Activated naive CD4-positive, alpha-beta T cell treated with anti-CD3 and anti-CD28 coated beads for 36 hours (primary cell): ENCODE measurements around the gene BIN2. TPM values are rescaled to one million over a fixed set of nuclear protein-coding genes. Genes with fewer than 3 reads are reported as not detected.
A peak's percentile ranks its signal among the peaks of the same experiment; 100 is the strongest.
"Not testable (repeated sequence)": the region's sequence is repeated elsewhere in the genome, so short reads cannot be mapped to it uniquely, and the experiment has no call there.

Source experiments
- CTCF ChIA-PET: fragments of 350-600 bp; sonication (Branson Sonifier 250); formaldehyde crosslinking; loops from one replicate; lab custom pipeline; 2021; ENCODE audit warnings: antibody characterized with exemption; lab: Charles Lee
- DNase-seq: peaks from one replicate; pipeline ENCODE4 v3.0.0-alpha.2; 2020
- H3K27ac Mint-ChIP-seq: one replicate; pipeline ENCODE4 v1.8.0; 2021; ENCODE audit warnings: mild to moderate bottlenecking, mixed read lengths
- H3K27me3 Mint-ChIP-seq: one replicate; pipeline ENCODE4 v1.8.0; 2021; ENCODE audit warnings: low read depth, mixed read lengths
- H3K36me3 Mint-ChIP-seq: one replicate; pipeline ENCODE4 v1.8.0; 2021; ENCODE audit warnings: low read depth, mixed read lengths
- H3K4me1 Mint-ChIP-seq: one replicate; pipeline ENCODE4 v1.8.0; 2021; ENCODE audit warnings: low read depth, mixed read lengths
- H3K4me3 Mint-ChIP-seq: one replicate; pipeline ENCODE4 v1.8.0; 2021; ENCODE audit warnings: mild to moderate bottlenecking, moderate library complexity, mixed read lengths
- H3K9me3 Mint-ChIP-seq: one replicate; pipeline ENCODE4 v1.8.0; 2021; ENCODE audit warnings: mixed read lengths
- intact Hi-C: fragments of 100-400 bp; cut with micrococcal nuclease; formaldehyde crosslinking; loops from one replicate; pipeline ENCODE4 v1.15.1; 2023
- total RNA-seq, 2 experiments: library from RNA; stranded (reverse); gene quantifications; one replicate each; pipeline ENCODE4 v1.2.3, GENCODE V29; 2021

Gene BIN2
- total RNA-seq, 2 experiments from 2014 or later, result 32.9 to 33.8 TPM

DNA sequence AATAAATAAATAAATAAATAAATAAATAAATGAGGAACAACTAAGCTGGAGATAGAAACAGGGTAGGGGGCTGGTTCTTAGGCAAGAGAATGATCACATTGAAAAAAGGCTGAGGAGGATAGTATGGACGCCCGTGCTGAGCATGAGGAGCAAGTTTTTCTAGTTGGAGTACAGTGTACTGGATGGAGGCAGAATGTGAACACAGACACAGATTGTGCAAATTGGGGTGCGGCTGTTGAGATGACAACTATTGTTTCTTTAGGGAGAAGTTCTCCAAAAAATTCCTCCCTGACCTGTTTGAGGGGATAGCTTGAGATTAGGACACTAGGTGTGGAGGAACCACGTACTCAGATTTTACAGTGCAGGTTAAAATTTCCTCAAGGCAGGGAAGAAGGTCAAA, 979 bp upstream of the BIN2 start:
- H3K27ac Mint-ChIP-seq, result peak overlapping the region; percentile 82
- peaks cover 24% of the 10 kb centered on the region for H3K36me3 Mint-ChIP-seq
- H3K4me3 Mint-ChIP-seq, result peak overlapping the region; percentile 64
- H3K4me1 Mint-ChIP-seq, result peaks cover 83% of the 10 kb centered on the region
- no peaks in the 10 kb centered on the region for H3K27me3 Mint-ChIP-seq
- CTCF ChIA-PET, result interaction anchor here (1.5 kb wide), 1 partner anchor 16 kb away, joined by 7 read pairs; no protein-coding TSS in a partner anchor
- intact Hi-C loops, result loop anchor here (1.0 to 10.0 kb wide), 8 partner anchors 58 to 1578 kb away; partner anchors contain the start of genes ATF1, CSRNP2, LARP4 and LETMD1
- no peak for DNase-seq
- H3K9me3 Mint-ChIP-seq, result no peaks in the 10 kb centered on the region

DNA sequence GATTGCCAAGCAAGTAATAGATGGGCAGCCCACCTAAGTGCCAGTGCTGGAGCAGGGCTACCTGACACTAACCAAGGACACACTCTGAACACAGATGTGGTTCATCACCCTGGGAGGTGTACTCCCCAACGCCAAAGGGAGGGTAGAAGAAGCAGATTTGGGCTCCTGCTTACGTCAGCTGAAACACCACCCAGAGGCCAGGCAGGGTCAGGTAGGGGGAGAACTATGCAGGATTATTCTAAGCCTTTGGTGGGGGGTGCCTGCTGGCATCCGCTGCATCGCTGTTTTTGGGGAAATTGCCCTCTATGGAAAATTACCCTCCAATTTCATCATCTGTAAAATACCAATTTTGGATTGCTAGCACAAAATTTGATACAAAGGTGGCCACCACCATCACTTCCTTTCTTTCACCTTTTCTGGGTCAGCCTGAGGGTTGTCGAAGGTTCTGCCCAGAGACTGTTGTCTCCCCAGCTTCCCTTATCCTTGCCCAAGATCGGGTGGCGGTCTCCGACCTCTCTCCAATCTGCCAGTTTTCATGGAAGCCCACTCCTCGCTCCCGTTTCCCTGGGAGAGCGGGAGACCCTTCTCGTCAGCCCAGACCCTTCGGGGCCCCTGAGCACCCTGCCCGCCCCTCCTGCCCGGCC, 535 bp downstream of the BIN2 start:
- intact Hi-C loops, result loop anchor here (2.0 to 10.0 kb wide), 8 partner anchors 45 to 1576 kb away; partner anchors contain the start of genes ATF1, LARP4 and TFCP2
- Mint-ChIP-seq H3K9me3 (no peaks in the 10 kb centered on the region), H3K36me3 (peaks cover 26% of the 10 kb centered on the region), H3K27ac (peak overlapping the region; percentile 99), H3K4me1 (peaks cover 83% of the 10 kb centered on the region), H3K27me3 (no peaks in the 10 kb centered on the region), H3K4me3 (peak overlapping the region; percentile 95)
- peak; percentile 83 for DNase-seq
- CTCF ChIA-PET, result interaction anchor here (0.7 to 3.4 kb wide), 3 partner anchors 17 to 106 kb away, joined by 4 to 19 read pairs (median 11); partner anchors contain the start of gene SMAGP

DNA sequence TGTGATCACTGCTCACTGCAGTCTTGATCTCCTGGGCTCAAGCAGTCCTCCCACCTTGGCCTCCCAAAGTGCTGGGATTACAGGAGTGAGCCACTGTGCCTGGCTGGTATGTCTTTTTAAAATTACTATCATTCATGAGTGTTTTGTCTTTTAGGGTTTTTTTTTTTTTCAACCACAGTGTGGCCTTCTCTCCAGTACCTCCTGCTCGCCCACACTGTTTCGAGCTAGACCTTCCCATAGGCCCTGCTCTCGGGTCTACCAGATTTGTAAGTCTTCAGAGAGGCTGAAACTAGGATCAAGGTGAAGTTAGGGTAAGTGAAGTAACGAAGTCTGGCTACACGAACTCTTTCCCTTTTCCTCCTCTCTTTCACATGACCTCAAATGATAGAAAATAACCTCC, 1.5 kb downstream of the BIN2 start:
- intact Hi-C loops, result loop anchor here (1.0 to 10.0 kb wide), 9 partner anchors 8 to 1575 kb away; partner anchors contain the start of genes ATF1, LARP4 and TFCP2
- peaks cover 2% of the 10 kb centered on the region for H3K9me3 Mint-ChIP-seq
- peak overlapping the region; percentile 95 for H3K4me3 Mint-ChIP-seq
- no peaks in the 10 kb centered on the region for H3K27me3 Mint-ChIP-seq
- peaks cover 31% of the 10 kb centered on the region for H3K36me3 Mint-ChIP-seq
- DNase-seq, result peak; percentile 59
- CTCF ChIA-PET, result interaction anchor here (0.7 to 3.4 kb wide), 3 partner anchors 18 to 105 kb away, joined by 4 to 19 read pairs (median 11); partner anchors contain the start of gene SMAGP
- H3K4me1 Mint-ChIP-seq, result peaks cover 81% of the 10 kb centered on the region
- H3K27ac Mint-ChIP-seq, result peak overlapping the region; percentile 99

DNA sequence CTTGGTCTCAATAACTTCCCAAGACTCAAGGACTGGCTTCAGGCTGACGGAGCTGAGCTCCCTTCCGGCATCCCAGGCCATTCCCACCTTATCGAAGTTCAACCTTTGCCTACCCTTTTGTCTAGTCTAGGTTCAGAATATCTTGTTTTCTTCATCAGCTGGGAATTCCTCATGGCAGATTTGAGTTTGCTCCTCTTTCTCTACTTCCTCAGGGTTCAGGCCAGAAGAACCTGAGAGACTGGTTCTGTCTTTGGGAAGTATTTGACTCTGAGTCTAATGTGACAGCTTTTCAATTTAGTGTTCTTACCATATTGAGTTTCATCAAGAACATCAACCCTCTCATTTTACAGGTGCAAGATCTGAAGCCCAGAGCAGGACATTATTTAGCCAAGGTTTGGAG, 2.1 kb downstream of the BIN2 start:
- Mint-ChIP-seq H3K36me3 (peaks cover 34% of the 10 kb centered on the region), H3K4me1 (peaks cover 79% of the 10 kb centered on the region), H3K27me3 (no peaks in the 10 kb centered on the region), H3K9me3 (peaks cover 2% of the 10 kb centered on the region), H3K4me3 (peak overlapping the region; percentile 95), H3K27ac (peak overlapping the region; percentile 99)
- CTCF ChIA-PET, result interaction anchor here (3.2 to 3.4 kb wide), 2 partner anchors 19 to 52 kb away, joined by 11 to 19 read pairs; partner anchors contain the start of gene SMAGP
- intact Hi-C loops, result loop anchor here (1.0 to 10.0 kb wide), 9 partner anchors 8 to 1575 kb away; partner anchors contain the start of genes ATF1, LARP4 and TFCP2
- no peak for DNase-seq

DNA sequence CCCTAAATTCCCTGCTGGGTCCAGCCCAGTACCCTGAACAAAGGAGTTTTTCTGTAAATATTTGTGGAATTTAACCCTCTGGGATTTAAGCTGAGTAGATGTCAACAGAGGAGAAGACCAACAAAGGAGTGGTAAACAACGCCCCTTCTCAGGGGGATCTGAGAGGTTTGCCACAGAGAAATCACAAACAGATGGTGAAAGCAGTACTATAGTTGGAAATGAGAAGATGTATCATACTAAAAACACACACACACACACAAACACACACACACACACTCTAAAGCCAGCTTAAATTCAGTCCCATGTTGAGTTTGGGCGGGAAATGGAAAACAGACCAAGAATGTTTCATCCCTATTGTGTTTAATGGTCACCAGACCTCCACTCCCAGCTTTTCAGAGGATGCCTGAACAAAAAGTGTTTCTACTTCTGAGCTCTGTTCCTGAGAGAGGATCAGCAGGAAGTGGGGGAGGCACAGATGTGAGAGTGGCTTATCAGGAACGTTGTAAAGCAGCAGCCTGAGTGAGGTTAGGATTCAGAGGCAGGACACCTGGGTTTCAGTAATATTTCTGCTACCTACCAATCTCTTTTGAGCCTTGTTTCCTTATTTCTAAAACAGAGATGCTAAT, 3.2 kb downstream of the BIN2 start:
- Mint-ChIP-seq H3K36me3 (peaks cover 37% of the 10 kb centered on the region), H3K27ac (peak overlapping the region; percentile 99), H3K27me3 (no peaks in the 10 kb centered on the region), H3K9me3 (peaks cover 2% of the 10 kb centered on the region), H3K4me1 (peaks cover 75% of the 10 kb centered on the region), H3K4me3 (peak overlapping the region; percentile 95)
- intact Hi-C loops, result loop anchor here (5.0 to 10.0 kb wide), 6 partner anchors 54 to 1574 kb away; partner anchors contain the start of genes ATF1, LARP4 and TFCP2
- CTCF ChIA-PET, result interaction anchor here (0.6 to 3.4 kb wide), 4 partner anchors 17 to 82 kb away, joined by 3 to 19 read pairs (median 6); partner anchors contain the start of gene DAZAP2
- peak; percentile 41 for DNase-seq

DNA sequence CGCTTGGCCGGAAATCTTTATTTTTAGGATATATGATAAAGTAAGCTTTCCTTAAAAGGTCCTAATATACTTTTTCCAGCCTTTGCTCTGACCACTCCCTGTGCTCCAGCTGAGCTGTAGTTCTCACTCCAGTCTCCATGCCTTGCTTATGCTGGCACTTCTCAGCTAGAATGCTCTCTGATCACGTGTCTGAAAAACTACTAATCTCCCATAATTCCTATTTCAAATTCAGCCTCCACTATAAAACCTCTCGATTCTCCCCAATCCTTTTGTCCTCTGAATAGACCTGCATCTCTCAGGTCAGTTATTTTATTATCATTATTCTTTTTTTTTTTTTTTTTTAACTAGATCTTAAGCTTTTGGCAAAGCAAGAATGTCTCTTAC, 3.7 kb downstream of the BIN2 start:
- peaks cover 2% of the 10 kb centered on the region for H3K9me3 Mint-ChIP-seq
- H3K27ac Mint-ChIP-seq, result peak overlapping the region; percentile 99
- CTCF ChIA-PET, result interaction anchor here (0.6 to 3.4 kb wide), 6 partner anchors 17 to 187 kb away, joined by 3 to 19 read pairs (median 6); partner anchors contain the start of gene DAZAP2
- peaks cover 37% of the 10 kb centered on the region for H3K36me3 Mint-ChIP-seq
- no peaks in the 10 kb centered on the region for H3K27me3 Mint-ChIP-seq
- no peak for DNase-seq
- no peak overlapping the region for H3K4me3 Mint-ChIP-seq
- peaks cover 76% of the 10 kb centered on the region for H3K4me1 Mint-ChIP-seq
- intact Hi-C loops, result loop anchor here (5.0 to 10.0 kb wide), 6 partner anchors 53 to 1573 kb away; partner anchors contain the start of genes ATF1, LARP4 and TFCP2

DNA sequence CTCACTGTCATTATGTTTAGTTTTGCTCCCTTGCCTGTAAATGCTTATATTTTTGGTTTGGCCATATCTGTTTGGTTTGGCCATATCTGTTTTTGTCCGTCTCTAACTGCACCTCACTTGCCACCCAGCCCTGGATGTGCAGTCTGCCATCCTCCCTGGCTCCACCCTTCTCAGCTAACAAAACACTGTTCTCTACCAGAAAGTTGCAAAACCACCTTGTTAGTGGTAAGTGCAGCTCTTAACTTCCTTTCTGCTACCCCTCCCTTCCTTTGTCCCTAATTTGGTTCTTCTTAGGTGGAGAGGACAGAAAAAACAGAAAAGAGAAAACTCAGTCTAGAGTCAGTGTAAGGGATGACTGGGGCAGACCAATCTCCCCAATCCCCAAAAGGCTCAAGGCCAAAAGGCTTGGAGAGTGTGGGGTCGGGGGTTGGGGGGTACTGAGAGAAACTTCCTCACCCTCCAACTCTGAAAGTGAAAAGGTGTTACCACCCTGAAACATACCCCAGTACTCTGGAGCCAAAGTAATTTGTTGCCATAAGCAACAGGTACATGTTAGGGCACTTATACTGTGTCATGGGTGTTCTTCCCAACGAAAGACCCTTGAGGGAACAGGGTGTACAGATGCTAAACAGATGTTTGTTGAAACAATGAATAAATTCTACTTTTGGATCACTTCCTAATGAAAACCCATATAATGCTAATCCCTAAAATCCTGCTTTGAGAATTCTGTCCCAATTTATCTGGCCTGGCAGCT, 5.0 kb downstream of the BIN2 start:
- CTCF ChIA-PET, result interaction anchor here (0.5 to 1.5 kb wide), 5 partner anchors 11 to 557 kb away, joined by 3 to 9 read pairs (median 4); no protein-coding TSS in a partner anchor
- DNase-seq, result peak; percentile 63
- Mint-ChIP-seq H3K9me3 (peaks cover 2% of the 10 kb centered on the region), H3K4me1 (peaks cover 66% of the 10 kb centered on the region), H3K27ac (peak overlapping the region; percentile 89), H3K4me3 (peak overlapping the region; percentile 25), H3K27me3 (no peaks in the 10 kb centered on the region), H3K36me3 (peaks cover 35% of the 10 kb centered on the region)
- intact Hi-C loops, result loop anchor here (1.0 kb wide), 1 partner anchor 9 kb away; no protein-coding TSS in a partner anchor

DNA sequence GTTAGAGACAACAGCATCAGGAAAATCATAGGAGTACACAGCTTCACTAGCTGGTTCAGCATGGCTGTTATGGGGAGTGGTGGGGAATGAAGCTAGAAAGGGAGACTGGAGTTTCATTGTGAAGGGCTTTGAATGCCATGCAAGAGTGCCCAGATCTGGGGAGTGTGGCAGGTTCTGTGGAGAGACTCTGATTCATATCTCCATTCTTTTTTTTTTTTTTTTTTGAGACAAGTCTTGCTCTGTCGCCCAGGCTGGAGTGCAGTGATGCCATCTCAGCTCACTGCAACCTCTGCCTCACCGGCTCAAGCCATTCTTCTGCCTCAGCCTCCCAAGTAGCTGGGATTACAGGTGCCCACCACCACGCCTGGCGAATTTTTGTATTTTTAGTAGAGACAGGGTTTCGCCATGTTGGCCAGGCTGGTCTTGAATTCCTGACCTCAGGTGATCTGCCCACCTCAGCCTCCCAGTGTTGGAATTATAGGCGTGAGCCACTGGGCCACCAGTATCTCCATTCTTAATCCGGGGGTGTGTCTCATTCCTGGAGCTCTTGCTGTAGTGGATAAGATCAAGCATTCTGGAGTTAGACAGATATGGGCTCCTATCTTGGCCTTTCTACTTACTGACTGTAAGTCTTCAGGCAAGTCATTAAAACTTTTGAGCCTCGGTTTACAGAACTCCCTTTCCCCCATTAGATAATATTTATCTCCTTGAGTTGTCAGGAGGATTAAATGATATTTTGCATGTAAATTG, 5.7 kb downstream of the BIN2 start:
- H3K27me3 Mint-ChIP-seq, H3K9me3 Mint-ChIP-seq, H3K4me3 Mint-ChIP-seq, intact Hi-C loops, DNase-seq: not testable (repeated sequence)
- CTCF ChIA-PET, result interaction anchor here (0.5 to 1.0 kb wide), 5 partner anchors 10 to 706 kb away, joined by 3 to 5 read pairs (median 3); no protein-coding TSS in a partner anchor
- H3K4me1 Mint-ChIP-seq, result peaks cover 68% of the 10 kb centered on the region
- H3K27ac Mint-ChIP-seq, result peak overlapping the region; percentile 89
- peaks cover 37% of the 10 kb centered on the region for H3K36me3 Mint-ChIP-seq

DNA sequence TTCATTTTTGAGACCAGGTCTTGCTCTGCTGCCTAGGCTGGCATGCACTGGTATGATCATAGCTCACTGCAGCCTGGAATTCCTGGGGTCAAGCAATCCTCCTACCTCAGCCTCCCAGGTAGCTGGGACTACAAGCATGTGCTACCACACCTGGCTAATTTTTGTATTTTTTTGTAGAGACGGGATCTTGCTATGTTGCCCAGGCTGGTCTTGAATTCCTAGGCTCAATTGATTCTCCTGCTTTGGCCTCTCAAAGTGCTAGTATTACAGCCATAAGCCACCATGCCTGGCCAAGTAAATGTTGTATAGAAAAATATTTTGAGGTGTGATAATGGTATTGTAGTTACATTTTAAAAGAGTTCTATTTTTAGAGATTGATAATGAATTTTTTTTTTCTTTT, 12.6 kb downstream of the BIN2 start:
- no peak overlapping the region for H3K27ac Mint-ChIP-seq
- intact Hi-C loops, result no loop called here
- H3K4me1 Mint-ChIP-seq, result peaks cover 58% of the 10 kb centered on the region
- no peak for DNase-seq
- H3K36me3 Mint-ChIP-seq, result peaks cover 23% of the 10 kb centered on the region
- CTCF ChIA-PET, result interaction anchor here (0.6 to 1.2 kb wide), 2 partner anchors 30 to 35 kb away, joined by 3 to 8 read pairs; no protein-coding TSS in a partner anchor
- H3K27me3 Mint-ChIP-seq, result no peaks in the 10 kb centered on the region
- no peaks in the 10 kb centered on the region for H3K9me3 Mint-ChIP-seq
- H3K4me3 Mint-ChIP-seq, result no peak overlapping the region

DNA sequence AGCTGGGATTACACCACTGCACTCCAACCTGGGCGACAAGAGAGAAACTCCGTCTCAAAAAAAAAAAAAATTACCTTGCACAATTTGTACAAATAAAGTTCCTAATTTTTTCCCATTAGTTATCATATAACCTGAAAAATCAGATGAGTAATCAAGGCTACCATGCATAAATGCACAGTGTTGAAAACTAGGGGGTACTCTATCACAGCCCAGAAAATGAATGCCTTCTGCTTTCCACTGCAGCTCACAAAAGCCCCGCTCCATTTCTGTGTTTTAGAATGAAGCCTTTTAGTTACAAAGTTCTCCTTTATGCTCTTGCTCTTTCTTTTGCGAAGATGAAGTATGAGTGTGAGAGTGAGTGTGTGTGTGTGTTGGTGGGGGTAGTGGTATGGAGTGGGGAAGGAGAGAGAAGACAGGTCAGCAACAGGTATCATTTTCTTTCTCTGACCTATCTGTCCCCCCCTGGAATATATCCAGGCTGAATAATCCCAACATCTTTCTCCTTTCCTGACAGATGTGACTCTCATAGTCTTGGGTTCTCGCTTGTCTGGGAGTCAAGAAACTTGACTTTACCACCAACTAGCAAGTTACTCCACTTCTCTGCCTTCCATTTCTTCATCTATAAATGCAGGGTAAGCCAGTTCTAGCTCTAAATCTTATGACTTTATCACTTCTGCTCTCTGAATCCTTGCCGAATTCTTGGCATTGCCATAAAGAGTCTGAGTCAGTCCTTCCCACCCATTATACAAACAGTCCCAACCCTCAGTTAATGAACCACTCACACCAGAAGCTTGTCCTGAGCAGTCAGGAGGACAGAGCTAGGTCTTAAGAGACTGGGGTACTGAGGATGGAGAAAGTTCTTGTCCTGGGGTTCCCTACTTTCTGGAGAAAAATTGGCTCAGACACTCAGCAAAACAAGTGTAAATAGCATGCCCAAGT, 16.1 kb downstream of the BIN2 start:
- CTCF ChIA-PET, result interaction anchor here (0.7 to 1.2 kb wide), 5 partner anchors 11 to 92 kb away, joined by 3 to 8 read pairs (median 3); no protein-coding TSS in a partner anchor
- Mint-ChIP-seq H3K4me1 (peaks cover 57% of the 10 kb centered on the region), H3K4me3 (no peak overlapping the region), H3K9me3 (no peaks in the 10 kb centered on the region), H3K36me3 (peaks cover 20% of the 10 kb centered on the region), H3K27me3 (no peaks in the 10 kb centered on the region), H3K27ac (peak overlapping the region; percentile 15)
- no peak for DNase-seq
- intact Hi-C loops, result loop anchor here (1.0 kb wide), 1 partner anchor 28 kb away; no protein-coding TSS in a partner anchor
